ENCODE data around the gene SNAPC5.

DNA sequence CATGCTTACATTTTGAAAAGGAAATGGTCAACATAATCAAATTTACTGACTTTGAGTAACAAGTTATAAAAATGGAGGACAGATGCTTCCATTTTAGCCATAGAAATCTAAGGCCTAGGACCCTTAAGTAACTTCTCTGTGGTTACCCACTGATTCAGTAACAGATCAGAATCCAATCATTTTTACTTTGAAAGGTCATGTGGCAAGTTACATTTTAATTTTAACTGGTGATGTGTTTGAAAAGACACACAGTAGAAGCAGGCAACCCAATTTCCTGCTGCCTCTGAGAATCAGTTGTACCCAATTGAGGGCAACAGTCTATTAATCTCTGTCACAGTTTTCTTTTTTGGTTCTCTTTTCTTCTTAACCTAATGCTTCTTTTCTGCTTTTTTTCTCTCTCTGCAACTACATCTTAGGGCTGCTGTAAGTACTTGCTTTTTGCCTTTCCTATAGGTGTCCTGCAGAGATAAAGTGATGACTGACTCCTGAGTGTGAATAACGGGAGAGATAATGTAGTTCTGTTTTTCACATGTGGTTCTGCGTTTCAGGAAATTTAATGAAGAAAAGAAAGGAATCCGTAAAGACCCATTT lies 10.8 kb upstream of the SNAPC5 start:
- TF ChIP-seq, protein P1, sequence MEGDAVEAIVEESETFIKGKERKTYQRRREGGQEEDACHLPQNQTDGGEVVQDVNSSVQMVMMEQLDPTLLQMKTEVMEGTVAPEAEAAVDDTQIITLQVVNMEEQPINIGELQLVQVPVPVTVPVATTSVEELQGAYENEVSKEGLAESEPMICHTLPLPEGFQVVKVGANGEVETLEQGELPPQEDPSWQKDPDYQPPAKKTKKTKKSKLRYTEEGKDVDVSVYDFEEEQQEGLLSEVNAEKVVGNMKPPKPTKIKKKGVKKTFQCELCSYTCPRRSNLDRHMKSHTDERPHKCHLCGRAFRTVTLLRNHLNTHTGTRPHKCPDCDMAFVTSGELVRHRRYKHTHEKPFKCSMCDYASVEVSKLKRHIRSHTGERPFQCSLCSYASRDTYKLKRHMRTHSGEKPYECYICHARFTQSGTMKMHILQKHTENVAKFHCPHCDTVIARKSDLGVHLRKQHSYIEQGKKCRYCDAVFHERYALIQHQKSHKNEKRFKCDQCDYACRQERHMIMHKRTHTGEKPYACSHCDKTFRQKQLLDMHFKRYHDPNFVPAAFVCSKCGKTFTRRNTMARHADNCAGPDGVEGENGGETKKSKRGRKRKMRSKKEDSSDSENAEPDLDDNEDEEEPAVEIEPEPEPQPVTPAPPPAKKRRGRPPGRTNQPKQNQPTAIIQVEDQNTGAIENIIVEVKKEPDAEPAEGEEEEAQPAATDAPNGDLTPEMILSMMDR (optimal IDR thresholded peaks at IDR 0.05 in 1 of 3, IDR thresholded peaks at IDR 0.05 in 1 of 3, conservative IDR thresholded peaks at IDR 0.05 in 1 of 3; ENCODE audit: extremely low read depth in 1 of 3, insufficient read depth in 2 of 3, low read length in 3 of 3), result no peak
- no peak for TF ChIP-seq EZH2 (IDR thresholded peaks at IDR 0.05; ENCODE audit: low read length)
